H1 (cell line): Measurements from ENCODE around the gene ASGR1. TPM values are rescaled to one million over a fixed set of nuclear protein-coding genes. Genes with fewer than 3 reads are reported as not detected.

Experiments used
- KDM1A ChIP-seq: fragments of 200-600, 300-600 bp; sonication (generic); IDR thresholded peaks from 2 replicates; pipeline ENCODE4 v1.7.1; 2016; ENCODE audit warnings: mild to moderate bottlenecking, low read length, borderline replicate concordance
- polyA plus RNA-seq, 7 experiments: library from polyadenylated mRNA; depleted of rRNA in 3 of 7; stranded (reverse) in 5 of 7; unstranded in 2 of 7; fragments of >200 nt in 5 of 7; fragments of 200-250 nt in 2 of 7; gene quantifications; 1 replicate in 5 of 7; 2 replicates in 1 of 7; 4 replicates in 1 of 7; pipeline versions ENCODE4 v1.2.1 to v1.2.3, GENCODE V29; 2011 to 2013; ENCODE audit warnings: missing spikeins in 2 of 7, mixed read lengths in 2 of 7
- total RNA-seq: library from RNA; stranded (reverse); fragmentation: NEBNext Ultra II Directional; extraction: Animal tissue kit (Norgen Biotek cat#: 25700); gene quantifications from 2 replicates; pipeline ENCODE4 v1.2.1, GENCODE V29; 2021

ASGR1 gene
- total and polyA plus RNA-seq, 2 of the 8 experiments (the other 6 are each of a cell fraction or from before 2014, with no cell fraction given) = 10.8 to 14.5 TPM

DNA sequence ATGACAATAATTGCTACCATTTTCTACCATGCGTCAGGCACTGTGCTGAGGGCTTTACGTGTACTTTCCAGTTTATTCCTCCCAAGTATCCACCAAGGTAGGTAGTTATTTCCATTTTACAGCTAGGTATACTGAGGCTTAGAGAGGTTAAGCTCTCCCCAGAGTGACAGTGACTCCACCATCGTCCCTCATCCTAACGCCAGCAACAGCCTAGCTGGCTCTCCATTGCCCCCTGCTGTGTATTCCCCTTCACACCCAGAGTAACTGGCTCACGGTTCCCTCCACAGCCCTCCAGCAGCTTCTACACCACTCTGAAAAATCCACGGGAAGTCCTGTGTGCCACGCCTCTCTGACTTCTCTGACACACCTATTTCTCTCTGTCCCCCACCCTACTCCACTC, 7.1 kb upstream of the ASGR1 start (continued):
- peak; percentile 53; the same call in 1 of the 2 replicates for TF ChIP-seq KDM1A
